ENCODE results near the gene AQP12B. TPM values are rescaled to one million over a fixed set of nuclear protein-coding genes. Genes with fewer than 3 reads are reported as not detected.

The AQP12B gene
- total RNA-seq, 1 experiment from 2014 or later, result not detected

DNA sequence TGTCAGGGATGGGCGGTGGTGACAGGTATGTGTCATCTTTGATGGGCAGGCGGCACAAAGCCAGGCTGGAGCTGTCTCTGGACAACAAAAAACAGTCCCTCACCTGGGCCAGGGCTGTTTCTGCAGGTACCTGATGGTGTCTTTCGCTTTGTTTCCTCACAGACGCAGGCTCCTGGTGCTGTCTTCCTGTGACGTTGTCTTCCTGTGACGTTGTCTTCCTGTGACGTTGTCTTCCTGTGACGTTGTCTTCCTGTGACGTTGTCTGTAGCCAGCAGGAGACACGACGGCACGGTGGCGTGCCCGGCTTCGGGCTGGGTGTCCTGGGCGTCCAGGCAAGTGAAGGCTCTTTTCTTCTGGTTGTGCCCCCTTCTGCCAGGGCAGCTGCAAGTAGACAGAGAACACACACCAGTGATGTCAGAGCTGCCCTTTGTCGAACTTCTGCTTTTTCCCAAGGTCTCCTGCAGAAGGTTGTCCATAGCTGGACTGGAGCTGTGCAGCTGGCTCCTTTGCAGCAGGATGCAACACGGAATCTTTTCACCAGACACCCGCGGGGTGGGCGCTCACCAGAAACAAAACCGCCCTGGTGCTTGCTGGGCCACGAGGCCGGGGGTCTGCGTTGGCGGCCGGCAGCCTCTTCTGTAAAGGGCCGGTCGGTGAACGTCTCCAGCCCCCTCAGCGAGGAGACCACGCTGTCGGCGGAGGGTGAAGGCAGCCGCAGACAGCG is 36.3 kb downstream of the AQP12B start:
- intact Hi-C loops (cut with micrococcal nuclease), result no loop called here

DNA sequence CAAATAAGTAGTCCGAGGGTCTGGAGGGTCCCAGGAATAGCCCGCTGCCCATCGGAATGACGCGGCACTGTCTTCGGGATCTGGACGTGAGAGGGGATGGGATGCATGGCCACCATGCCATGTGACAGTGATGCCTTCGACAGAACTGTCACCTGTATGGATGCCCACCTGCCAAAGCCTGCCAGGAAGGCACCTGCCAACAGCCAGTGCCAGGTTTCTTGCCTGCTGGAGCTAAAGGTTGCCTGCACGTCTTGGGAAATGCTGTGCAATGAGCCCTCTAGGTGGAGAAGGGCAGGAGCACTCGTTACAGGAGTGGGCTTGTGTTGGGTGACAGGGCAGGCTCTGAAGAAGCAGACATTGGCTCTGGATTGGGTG is 36.9 kb downstream of the AQP12B start:
- no peak overlapping the region for H3K9ac ChIP-seq (ENCODE audit: low read length)
- no peaks in the 10 kb centered on the region for H3K79me2 ChIP-seq (ENCODE audit: low read length)
- intact Hi-C loops (cut with micrococcal nuclease), result no loop called here
- no peaks in the 10 kb centered on the region for H3K9me3 ChIP-seq (ENCODE audit: low read length)
- H3K27me3 ChIP-seq (ENCODE audit: low read length), result peaks cover 38% of the 10 kb centered on the region
- no peak for ATAC-seq
- H3K4me2 ChIP-seq (ENCODE audit: low read length), result no peak overlapping the region
- no peaks in the 10 kb centered on the region for H3K9me2 ChIP-seq (replicated peaks; ENCODE audit: low read length)
- no peaks in the 10 kb centered on the region for H4K20me1 ChIP-seq (ENCODE audit: low read length)
- no peaks in the 10 kb centered on the region for H3F3A ChIP-seq (ENCODE audit: low read length, unreplicated experiment)
- no TSS peak for BruUV-seq (replicated peaks)
- no peak overlapping the region for H3K27ac ChIP-seq (ENCODE audit: low read length)
- ChIA-PET CTCF (no interaction called here), POLR2A (ENCODE audit: unreplicated experiment) (no interaction called here)
- H2AFZ ChIP-seq (ENCODE audit: low read length), result no peak overlapping the region
- no peak overlapping the region for H3K4me3 ChIP-seq (ENCODE audit: low read length)
- TF ChIP-seq, protein P1, sequence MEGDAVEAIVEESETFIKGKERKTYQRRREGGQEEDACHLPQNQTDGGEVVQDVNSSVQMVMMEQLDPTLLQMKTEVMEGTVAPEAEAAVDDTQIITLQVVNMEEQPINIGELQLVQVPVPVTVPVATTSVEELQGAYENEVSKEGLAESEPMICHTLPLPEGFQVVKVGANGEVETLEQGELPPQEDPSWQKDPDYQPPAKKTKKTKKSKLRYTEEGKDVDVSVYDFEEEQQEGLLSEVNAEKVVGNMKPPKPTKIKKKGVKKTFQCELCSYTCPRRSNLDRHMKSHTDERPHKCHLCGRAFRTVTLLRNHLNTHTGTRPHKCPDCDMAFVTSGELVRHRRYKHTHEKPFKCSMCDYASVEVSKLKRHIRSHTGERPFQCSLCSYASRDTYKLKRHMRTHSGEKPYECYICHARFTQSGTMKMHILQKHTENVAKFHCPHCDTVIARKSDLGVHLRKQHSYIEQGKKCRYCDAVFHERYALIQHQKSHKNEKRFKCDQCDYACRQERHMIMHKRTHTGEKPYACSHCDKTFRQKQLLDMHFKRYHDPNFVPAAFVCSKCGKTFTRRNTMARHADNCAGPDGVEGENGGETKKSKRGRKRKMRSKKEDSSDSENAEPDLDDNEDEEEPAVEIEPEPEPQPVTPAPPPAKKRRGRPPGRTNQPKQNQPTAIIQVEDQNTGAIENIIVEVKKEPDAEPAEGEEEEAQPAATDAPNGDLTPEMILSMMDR (conservative IDR thresholded peaks at IDR 0.05; ENCODE audit: low read depth, low read length), result no peak
- TF ChIP-seq EZH2phosphoT487 (IDR thresholded peaks at IDR 0.05; ENCODE audit: borderline replicate concordance, low read length) (no peak), EZH2 (IDR thresholded peaks at IDR 0.05; ENCODE audit: low read length, unreplicated experiment) (no peak)
- no peak for DNase-seq
- no peaks in the 10 kb centered on the region for H3K36me3 ChIP-seq (ENCODE audit: low read depth, low read length)
- H3K4me1 ChIP-seq (ENCODE audit: insufficient read depth, low read length), result no peaks in the 10 kb centered on the region

More for the DNA sequence above, 36.3 kb downstream of the AQP12B start:
- ATAC-seq (no peak), DNase-seq (no peak)
- H3F3A ChIP-seq (ENCODE audit: low read length, unreplicated experiment), result no peaks in the 10 kb centered on the region
- peaks cover 43% of the 10 kb centered on the region for H3K27me3 ChIP-seq (ENCODE audit: low read length)
- no peaks in the 10 kb centered on the region for H3K79me2 ChIP-seq (ENCODE audit: low read length)
- no peaks in the 10 kb centered on the region for H3K36me3 ChIP-seq (ENCODE audit: low read depth, low read length)
- H2AFZ ChIP-seq (ENCODE audit: low read length), result no peak overlapping the region
- no peaks in the 10 kb centered on the region for H4K20me1 ChIP-seq (ENCODE audit: low read length)
- ChIA-PET CTCF (no interaction called here), POLR2A (ENCODE audit: unreplicated experiment) (no interaction called here)
- TF ChIP-seq, protein P1 (conservative IDR thresholded peaks at IDR 0.05; ENCODE audit: low read depth, low read length), result no peak
- TF ChIP-seq EZH2phosphoT487 (IDR thresholded peaks at IDR 0.05; ENCODE audit: borderline replicate concordance, low read length), result no peak
- TF ChIP-seq EZH2 (IDR thresholded peaks at IDR 0.05; ENCODE audit: low read length, unreplicated experiment), result no peak
- H3K9me2 ChIP-seq (replicated peaks; ENCODE audit: low read length), result no peaks in the 10 kb centered on the region
- H3K4me2 ChIP-seq (ENCODE audit: low read length), result no peak overlapping the region
- H3K9ac ChIP-seq (ENCODE audit: low read length), result no peak overlapping the region
- H3K4me1 ChIP-seq (ENCODE audit: insufficient read depth, low read length), result no peaks in the 10 kb centered on the region
- no TSS peak for BruUV-seq (replicated peaks)
- no peak overlapping the region for H3K4me3 ChIP-seq (ENCODE audit: low read length)
- H3K27ac ChIP-seq (ENCODE audit: low read length), result no peak overlapping the region
- no peaks in the 10 kb centered on the region for H3K9me3 ChIP-seq (ENCODE audit: low read length)

GRCh38 chr2:240645346-240645745 is 37.3 kb downstream of the AQP12B start:
- Histone ChIP-seq H3F3A (ENCODE audit: low read length, unreplicated experiment) (no peaks in the 10 kb centered on the region), H3K36me3 (ENCODE audit: low read depth, low read length) (no peaks in the 10 kb centered on the region), H3K4me2 (ENCODE audit: low read length) (no peak overlapping the region), H3K79me2 (ENCODE audit: low read length) (no peaks in the 10 kb centered on the region), H3K9ac (ENCODE audit: low read length) (no peak overlapping the region), H4K20me1 (ENCODE audit: low read length) (no peaks in the 10 kb centered on the region), H3K4me3 (ENCODE audit: low read length) (no peak overlapping the region), H2AFZ (ENCODE audit: low read length) (no peak overlapping the region), H3K4me1 (ENCODE audit: insufficient read depth, low read length) (no peaks in the 10 kb centered on the region), H3K9me3 (ENCODE audit: low read length) (no peaks in the 10 kb centered on the region), H3K27me3 (ENCODE audit: low read length) (peaks cover 33% of the 10 kb centered on the region), H3K27ac (ENCODE audit: low read length) (no peak overlapping the region), H3K9me2 (replicated peaks; ENCODE audit: low read length) (no peaks in the 10 kb centered on the region)
- ATAC-seq (no peak), DNase-seq (no peak)
- intact Hi-C loops (cut with micrococcal nuclease), result no loop called here
- TF ChIP-seq, protein P1 (conservative IDR thresholded peaks at IDR 0.05; ENCODE audit: low read depth, low read length), result no peak
- TF ChIP-seq EZH2 (IDR thresholded peaks at IDR 0.05; ENCODE audit: low read length, unreplicated experiment), result no peak
- no peak for TF ChIP-seq EZH2phosphoT487 (IDR thresholded peaks at IDR 0.05; ENCODE audit: borderline replicate concordance, low read length)
- CTCF ChIA-PET, result no interaction called here
- no TSS peak for BruUV-seq (replicated peaks)
- POLR2A ChIA-PET (ENCODE audit: unreplicated experiment), result no interaction called here
